GM23248 (cell line): Measurements from ENCODE around the gene LHFPL2. TPM values are rescaled to one million over a fixed set of nuclear protein-coding genes. Genes with fewer than 3 reads are reported as not detected.

ENCODE experiments used
- DNase-seq: peaks from one replicate; pipeline ENCODE4 v3.0.0-alpha.2; 2015
- H2AFZ ChIP-seq: fragments of 200-600 bp; sonication (generic); 2 replicates; pipeline ENCODE4 v1.6.1; 2016; ENCODE audit warnings: antibody characterized with exemption
- H3F3A ChIP-seq: fragments of 200-600 bp; sonication (generic); 2 replicates; pipeline ENCODE4 v1.6.1; 2016; ENCODE audit warnings: mild to moderate bottlenecking, antibody characterized with exemption, mixed run types; ENCODE audit not compliant: insufficient read depth
- H3K27ac ChIP-seq: fragments of 200-600 bp; sonication (generic); 2 replicates; pipeline ENCODE4 v1.5.1; 2016; ENCODE audit warnings: mild to moderate bottlenecking
- H3K27me3 ChIP-seq: fragments of 200-600 bp; sonication (generic); replicated peaks from 2 replicates; pipeline ENCODE4 v1.6.1; 2016; ENCODE audit warnings: mild to moderate bottlenecking; ENCODE audit not compliant: insufficient read depth
- H3K36me3 ChIP-seq: fragments of 200-600 bp; sonication (generic); 2 replicates; pipeline ENCODE4 v1.6.1; 2016; ENCODE audit warnings: low read depth, mild to moderate bottlenecking
- H3K4me1 ChIP-seq: fragments of 200-600 bp; sonication (generic); 2 replicates; pipeline ENCODE4 v1.6.1; 2016; ENCODE audit warnings: mild to moderate bottlenecking; ENCODE audit not compliant: insufficient read depth
- H3K4me2 ChIP-seq: fragments of 200-600 bp; sonication (generic); one replicate; pipeline ENCODE4 v1.6.1; 2016; ENCODE audit warnings: mild to moderate bottlenecking; ENCODE audit not compliant: unreplicated experiment
- H3K4me3 ChIP-seq: fragments of 200-600 bp; sonication (generic); 2 replicates; pipeline ENCODE4 v1.5.1; 2016; ENCODE audit warnings: mild to moderate bottlenecking
- H3K79me2 ChIP-seq: fragments of 200-600 bp; sonication (generic); 2 replicates; pipeline ENCODE4 v1.6.1; 2016; ENCODE audit warnings: mild to moderate bottlenecking; ENCODE audit not compliant: insufficient read depth
- H3K9ac ChIP-seq: fragments of 200-600 bp; sonication (generic); 2 replicates; pipeline ENCODE4 v1.6.1; 2016; ENCODE audit warnings: mild to moderate bottlenecking
- H3K9me2 ChIP-seq: fragments of 200-600 bp; sonication (generic); 2 replicates; pipeline ENCODE4 v1.6.1; 2016; ENCODE audit warnings: mixed run types, mild to moderate bottlenecking, moderate library complexity; ENCODE audit not compliant: insufficient read depth
- H3K9me3 ChIP-seq: fragments of 200-600 bp; sonication (generic); one replicate; pipeline ENCODE4 v1.6.1; 2017; ENCODE audit warnings: low read depth
- H4K20me1 ChIP-seq: fragments of 200-600 bp; sonication (generic); 2 replicates; pipeline ENCODE4 v1.6.0; 2016; ENCODE audit not compliant: insufficient read depth
- EZH2 ChIP-seq: fragments of 200-600 bp; sonication (generic); IDR thresholded peaks from 2 replicates; pipeline ENCODE4 v1.6.1; 2018; ENCODE audit warnings: antibody characterized with exemption, mild to moderate bottlenecking; ENCODE audit not compliant: insufficient read depth, poor library complexity, severe bottlenecking
- EZH2phosphoT487 ChIP-seq: fragments of 200-600 bp; sonication (generic); IDR thresholded peaks from 2 replicates; pipeline ENCODE4 v1.6.1; 2018; ENCODE audit warnings: antibody characterized with exemption, moderate library complexity, mild to moderate bottlenecking, low read depth; ENCODE audit not compliant: insufficient read depth
- WGBS, 2 experiments: methylation state at CpG; one replicate each; pipeline ENCODE4 v1.1.6; 2015 to 2017; ENCODE audit warnings: low lambda C conversion rate in 2 of 2, low coverage in 1 of 2; ENCODE audit errors: missing lambda C conversion rate in 2 of 2; 5-methylcytosine and 5-hydroxymethylcytosine counted together
- in situ Hi-C: fragments of 300-500 bp; cut with MboI; formaldehyde crosslinking; loops from 2 replicates; pipeline ENCODE4 v1.15.0; 2020
- polyA plus RNA-seq: library from polyadenylated mRNA; unstranded; fragments of >200 nt; fragmentation: Nextera tagmentation; extraction: Ambion mirVana; gene quantifications from 2 replicates; pipeline ENCODE4 v1.2.1, GENCODE V29; 2016
- total RNA-seq: library from RNA; depleted of rRNA; stranded (reverse); fragments of >200 nt; shearing (Covaris generic); gene quantifications from 2 replicates; pipeline ENCODE4 v1.2.3, GENCODE V29; 2014

Gene LHFPL2
- total and polyA plus RNA-seq, 2 experiments from 2014 or later, result 8.0 to 13.7 TPM

DNA sequence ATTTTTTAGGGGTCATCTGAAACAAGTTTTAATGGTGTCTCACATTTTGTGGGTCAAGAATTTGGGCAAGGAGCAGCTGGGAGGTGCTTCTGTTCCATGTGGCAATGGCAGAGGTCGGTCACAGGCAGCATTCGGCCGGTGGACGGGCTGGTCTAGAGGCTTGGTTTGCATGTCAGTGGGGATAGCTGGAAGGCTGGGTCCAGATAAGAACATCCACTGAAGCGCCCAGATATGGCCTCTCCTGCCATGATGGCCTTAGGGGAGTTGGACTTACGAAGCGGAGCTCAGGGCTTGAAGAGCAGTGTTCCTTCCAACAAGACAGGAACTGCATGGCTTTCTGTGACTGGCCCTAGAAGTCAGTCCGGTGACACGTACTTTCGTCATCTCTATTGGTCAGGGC is 30.3 kb downstream of the LHFPL2 start:
- no peak for TF ChIP-seq EZH2phosphoT487
- no peak for TF ChIP-seq EZH2
- no peak overlapping the region for H3K4me3 ChIP-seq
- 97% methylated on average over 10 of the region's 10 CpGs for WGBS, 2 experiments
- H3K9me3 ChIP-seq, result no peaks in the 10 kb centered on the region
- no peaks in the 10 kb centered on the region for H3K36me3 ChIP-seq
- H4K20me1 ChIP-seq, result no peaks in the 10 kb centered on the region
- no peaks in the 10 kb centered on the region for H3K9me2 ChIP-seq
- in situ Hi-C loops, result no loop called here
- H3K27ac ChIP-seq, result no peak overlapping the region
- peaks cover 12% of the 10 kb centered on the region for H3K4me1 ChIP-seq
- no peaks in the 10 kb centered on the region for H3K27me3 ChIP-seq
- DNase-seq, result no peak
- no peak overlapping the region for H3K4me2 ChIP-seq
- H3K9ac ChIP-seq, result no peak overlapping the region
- H3F3A ChIP-seq, result peaks cover 8% of the 10 kb centered on the region; the same call in 1 of the 2 replicates
- H2AFZ ChIP-seq, result no peak overlapping the region
- H3K79me2 ChIP-seq, result peaks cover 33% of the 10 kb centered on the region; the same call in 1 of the 2 replicates

DNA sequence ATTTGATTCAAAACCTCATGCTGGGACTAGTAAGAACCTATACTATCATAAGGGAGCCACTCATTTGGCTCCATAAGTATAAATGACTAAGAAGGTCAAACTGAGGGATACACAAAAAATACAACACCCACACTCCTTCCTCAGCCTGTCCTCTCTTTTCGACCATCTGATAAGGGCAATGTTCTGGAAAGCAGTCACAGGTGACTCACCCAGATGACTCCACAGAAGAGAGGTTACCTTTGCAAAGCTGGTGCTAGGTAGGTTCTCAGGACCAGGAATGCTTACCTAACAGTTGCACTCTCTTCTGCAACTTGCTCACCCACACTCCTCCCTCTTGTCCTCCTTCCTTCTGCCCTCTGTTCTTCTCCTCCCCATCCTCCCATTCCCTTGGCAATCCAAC is 32.9 kb downstream of the LHFPL2 start:
- no peaks in the 10 kb centered on the region for H3K36me3 ChIP-seq

DNA sequence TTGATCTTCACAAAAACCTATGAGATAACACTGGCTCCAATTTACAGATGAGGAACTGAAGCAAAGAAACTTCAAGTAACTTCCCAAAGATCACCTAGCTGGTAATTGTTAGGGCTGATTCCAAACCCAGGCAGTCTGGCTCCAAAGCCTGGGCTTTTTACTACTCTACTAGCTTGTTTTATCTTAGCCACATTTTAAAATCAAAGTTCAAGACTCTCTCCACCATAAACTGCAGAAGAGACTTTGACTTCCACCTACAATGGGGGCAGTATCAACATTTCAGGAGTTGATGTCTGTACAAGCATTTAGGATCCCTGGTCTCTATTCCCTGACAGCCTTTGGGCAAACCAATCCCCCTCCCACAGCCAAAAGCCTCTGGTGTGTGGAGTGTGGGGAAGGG is 33.8 kb downstream of the LHFPL2 start:
- Histone ChIP-seq H3K27ac (no peak overlapping the region), H3K9me2 (no peaks in the 10 kb centered on the region), H3K9ac (no peak overlapping the region), H3K4me3 (no peak overlapping the region), H3K9me3 (no peaks in the 10 kb centered on the region), H3K79me2 (peaks cover 21% of the 10 kb centered on the region; the same call in 1 of the 2 replicates), H3F3A (peaks cover 28% of the 10 kb centered on the region), H3K4me1 (peaks cover 30% of the 10 kb centered on the region), H2AFZ (no peak overlapping the region), H3K27me3 (no peaks in the 10 kb centered on the region), H3K4me2 (no peak overlapping the region), H4K20me1 (no peaks in the 10 kb centered on the region), H3K36me3 (no peaks in the 10 kb centered on the region)
- in situ Hi-C loops, result no loop called here
- no peak for TF ChIP-seq EZH2phosphoT487
- no peak for TF ChIP-seq EZH2
- no peak for DNase-seq

More for the DNA sequence above, 32.9 kb downstream of the LHFPL2 start:
- H3K4me3 ChIP-seq, result no peak overlapping the region
- H3K9me3 ChIP-seq, result no peaks in the 10 kb centered on the region
- TF ChIP-seq EZH2 (no peak), EZH2phosphoT487 (no peak)
- no peaks in the 10 kb centered on the region for H4K20me1 ChIP-seq
- H3K27me3 ChIP-seq, result no peaks in the 10 kb centered on the region
- WGBS, 2 experiments, result 3 to 6% methylated on average over 1 of the region's 1 CpG
- no peak overlapping the region for H3K9ac ChIP-seq
- DNase-seq, result peak; percentile 56
- no peaks in the 10 kb centered on the region for H3K9me2 ChIP-seq
- H3K4me1 ChIP-seq, result peaks cover 22% of the 10 kb centered on the region
- H3K27ac ChIP-seq, result no peak overlapping the region
- peaks cover 26% of the 10 kb centered on the region; the same call in 1 of the 2 replicates for H3K79me2 ChIP-seq
- in situ Hi-C loops, result no loop called here
- H3K4me2 ChIP-seq, result no peak overlapping the region
- H2AFZ ChIP-seq, result no peak overlapping the region
- H3F3A ChIP-seq, result peaks cover 19% of the 10 kb centered on the region

DNA sequence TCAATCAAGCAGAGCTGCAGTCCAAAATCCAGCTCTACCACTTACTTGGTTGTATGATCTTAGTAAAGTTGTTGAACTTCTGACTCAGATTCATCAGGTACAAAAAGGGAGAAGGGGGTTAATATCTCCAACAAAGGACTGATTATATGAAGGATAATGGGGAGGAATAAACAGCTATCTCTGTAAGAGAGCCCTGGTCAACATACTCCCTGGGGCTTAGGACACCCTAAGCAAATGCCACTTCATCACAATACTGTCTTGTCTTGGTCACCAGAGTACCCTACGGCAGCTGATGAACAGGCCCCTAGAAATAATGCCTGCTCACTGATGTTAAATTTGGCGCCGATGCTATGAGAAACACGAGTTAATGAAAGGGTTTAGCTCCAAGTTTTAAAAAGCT is 34.8 kb downstream of the LHFPL2 start:
- in situ Hi-C loops, result no loop called here
- no peaks in the 10 kb centered on the region for H3K27me3 ChIP-seq
- H3K4me3 ChIP-seq, result no peak overlapping the region
- H3K36me3 ChIP-seq, result no peaks in the 10 kb centered on the region
- H3K79me2 ChIP-seq, result peaks cover 21% of the 10 kb centered on the region; the same call in 1 of the 2 replicates
- H3K27ac ChIP-seq, result no peak overlapping the region
- H3K4me1 ChIP-seq, result peaks cover 34% of the 10 kb centered on the region
- H3K9me3 ChIP-seq, result no peaks in the 10 kb centered on the region
- no peak for DNase-seq
- peaks cover 33% of the 10 kb centered on the region for H3F3A ChIP-seq
- no peak overlapping the region for H3K9ac ChIP-seq
- no peak overlapping the region for H3K4me2 ChIP-seq
- no peaks in the 10 kb centered on the region for H3K9me2 ChIP-seq
- H2AFZ ChIP-seq, result no peak overlapping the region
- WGBS, 2 experiments, result 60 to 61% methylated on average over 4 of the region's 4 CpGs
- no peaks in the 10 kb centered on the region for H4K20me1 ChIP-seq
- TF ChIP-seq EZH2phosphoT487 (no peak), EZH2 (no peak)

DNA sequence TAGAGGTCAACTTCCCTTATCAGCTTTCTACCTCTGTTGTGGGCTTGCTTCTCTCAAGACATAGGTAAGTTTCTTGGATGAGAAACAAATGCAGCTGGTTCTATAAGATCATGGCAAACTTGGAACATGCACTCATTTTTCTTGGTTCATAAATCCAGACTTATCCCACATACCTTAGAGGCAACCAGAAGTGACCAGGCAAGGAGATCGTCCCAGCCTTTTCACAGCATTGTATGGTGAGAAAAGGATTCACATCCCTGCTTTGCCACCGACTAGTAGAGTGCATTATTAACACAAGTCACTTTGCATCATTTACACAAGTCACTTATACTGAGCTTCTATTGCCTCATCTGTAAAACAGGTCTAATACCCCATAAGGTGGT is 35.4 kb downstream of the LHFPL2 start:
- DNase-seq, result no peak
- Histone ChIP-seq H3K27me3 (no peaks in the 10 kb centered on the region), H3K4me1 (peaks cover 34% of the 10 kb centered on the region), H3K9me3 (no peaks in the 10 kb centered on the region), H3K9me2 (no peaks in the 10 kb centered on the region), H3K4me3 (no peak overlapping the region), H3F3A (peaks cover 33% of the 10 kb centered on the region), H3K27ac (no peak overlapping the region), H2AFZ (no peak overlapping the region), H4K20me1 (no peaks in the 10 kb centered on the region), H3K36me3 (no peaks in the 10 kb centered on the region), H3K9ac (no peak overlapping the region), H3K4me2 (no peak overlapping the region), H3K79me2 (peaks cover 21% of the 10 kb centered on the region; the same call in 1 of the 2 replicates)
- in situ Hi-C loops, result no loop called here
- no peak for TF ChIP-seq EZH2phosphoT487
- TF ChIP-seq EZH2, result no peak
- 71 to 76% methylated on average over 2 of the region's 2 CpGs for WGBS, 2 experiments
